ENCODE measurements around the gene PDLIM4. TPM values are rescaled to one million over a fixed set of nuclear protein-coding genes. Genes with fewer than 3 reads are reported as not detected.

The PDLIM4 gene, protein sequence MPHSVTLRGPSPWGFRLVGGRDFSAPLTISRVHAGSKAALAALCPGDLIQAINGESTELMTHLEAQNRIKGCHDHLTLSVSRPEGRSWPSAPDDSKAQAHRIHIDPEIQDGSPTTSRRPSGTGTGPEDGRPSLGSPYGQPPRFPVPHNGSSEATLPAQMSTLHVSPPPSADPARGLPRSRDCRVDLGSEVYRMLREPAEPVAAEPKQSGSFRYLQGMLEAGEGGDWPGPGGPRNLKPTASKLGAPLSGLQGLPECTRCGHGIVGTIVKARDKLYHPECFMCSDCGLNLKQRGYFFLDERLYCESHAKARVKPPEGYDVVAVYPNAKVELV
- 10 to 100 TPM in 3 of 4 donors, 1 to 10 TPM in 1; 4.6 to 27.2 (median 18.5) TPM for total RNA-seq

GRCh38 chr5:132257131-132258101 lies at the start of gene PDLIM4:
PDLIM4 (plus strand) TSS chr5:132257696; CDS start chr5:132257735, 39 bp downstream.
- no peaks in the 10 kb centered on the region for H3K27me3 ChIP-seq
- peak within 1 kb of the TSS; percentile 40 to 83 (median 52) for H3K4me3 ChIP-seq
- H3K4me1 ChIP-seq, result peaks cover 0 to 50% (median 0%) of the 10 kb centered on the region in 4 donors
- H3K27ac ChIP-seq, result peak within 1 kb of the TSS; percentile 72 to 97 (median 78)
- no peaks in the 10 kb centered on the region for H3K9me3 ChIP-seq
- H3K36me3 ChIP-seq, result no peaks in the 10 kb centered on the region
- TF ChIP-seq CTCF (IDR thresholded peaks at IDR 0.05), result no peak
- no peak for TF ChIP-seq POLR2A (IDR thresholded peaks at IDR 0.05)
- peak; percentile 6 to 72 (median 48) for DNase-seq

DNA sequence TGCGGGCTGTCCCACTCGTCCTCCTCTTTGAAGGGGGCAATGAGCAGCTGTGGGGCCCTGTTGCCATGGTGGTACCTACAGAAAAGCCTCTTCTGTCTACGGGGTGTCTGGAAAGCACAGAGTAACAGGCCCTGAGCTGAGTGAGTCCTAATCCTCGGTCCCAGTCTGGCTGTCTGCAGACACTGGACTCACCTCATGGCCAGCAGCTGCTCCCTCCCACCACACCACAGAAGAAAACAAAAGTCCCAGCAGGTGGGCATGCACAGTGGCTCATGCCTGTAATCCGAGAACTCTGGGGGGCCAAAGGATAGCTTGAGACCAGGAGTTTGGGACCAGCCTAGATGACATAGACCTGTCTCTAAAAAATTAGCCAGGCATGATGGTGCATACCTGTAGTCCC lies 49.7 kb upstream of the PDLIM4 start:
- no peak for TF ChIP-seq CTCF (IDR thresholded peaks at IDR 0.05)
- TF ChIP-seq POLR2A (IDR thresholded peaks at IDR 0.05), result no peak
- Histone ChIP-seq H3K27me3 (no peaks in the 10 kb centered on the region), H3K4me1 (no peaks in the 10 kb centered on the region), H3K9me3 (no peaks in the 10 kb centered on the region), H3K4me3 (no peak overlapping the region), H3K36me3 (peaks cover 0 to 68% (median 0%) of the 10 kb centered on the region in 3 donors), H3K27ac (no peak overlapping the region)
- DNase-seq, result no peak

- Histone ChIP-seq H3K27ac (no peak overlapping the region), H3K9me3 (no peaks in the 10 kb centered on the region), H3K36me3 (peaks cover 0 to 65% (median 0%) of the 10 kb centered on the region in 3 donors), H3K27me3 (no peaks in the 10 kb centered on the region), H3K4me1 (no peaks in the 10 kb centered on the region), H3K4me3 (no peak overlapping the region)
- TF ChIP-seq CTCF (IDR thresholded peaks at IDR 0.05) (no peak), POLR2A (IDR thresholded peaks at IDR 0.05) (no peak)
- no peak for DNase-seq
These were observed 48.4 kb upstream of the PDLIM4 start for GRCh38 chr5:132209131-132209530.

- peaks cover 0 to 6% (median 0%) of the 10 kb centered on the region in 4 donors for H3K4me1 ChIP-seq
- DNase-seq, result no peak
- no peak overlapping the region for H3K27ac ChIP-seq
- H3K4me3 ChIP-seq, result no peak overlapping the region
- no peaks in the 10 kb centered on the region for H3K9me3 ChIP-seq
- H3K27me3 ChIP-seq, result no peaks in the 10 kb centered on the region
- H3K36me3 ChIP-seq, result peaks cover 0 to 62% (median 0%) of the 10 kb centered on the region in 3 donors
- no peak for TF ChIP-seq POLR2A (IDR thresholded peaks at IDR 0.05)
- no peak for TF ChIP-seq CTCF (IDR thresholded peaks at IDR 0.05)
These were observed 47.5 kb upstream of the PDLIM4 start for GRCh38 chr5:132209901-132210545.

- no peak for TF ChIP-seq POLR2A (IDR thresholded peaks at IDR 0.05)
- no peak for TF ChIP-seq CTCF (IDR thresholded peaks at IDR 0.05)
- peak in 1 of 3 donors; percentile 2 for DNase-seq
- H3K27ac ChIP-seq, result no peak overlapping the region
- no peak overlapping the region for H3K4me3 ChIP-seq
- peaks cover 0 to 61% (median 0%) of the 10 kb centered on the region in 3 donors for H3K36me3 ChIP-seq
- H3K9me3 ChIP-seq, result no peaks in the 10 kb centered on the region
- H3K4me1 ChIP-seq, result peaks cover 0 to 6% (median 0%) of the 10 kb centered on the region in 4 donors
- no peaks in the 10 kb centered on the region for H3K27me3 ChIP-seq
These were observed 46.6 kb upstream of the PDLIM4 start for GRCh38 chr5:132210944-132211343.

Measured in Peyer's patch (tissue), 4 donors.